Heart left ventricle (tissue), 16 donors: Measurements from ENCODE around the gene RAB7B. TPM values are rescaled to one million over a fixed set of nuclear protein-coding genes. Genes with fewer than 3 reads are reported as not detected.

Experiments used
- ATAC-seq, 4 donors: fragments of 200-7000 bp; cut with Tn5 transposase; one replicate each; pipeline ENCODE4 v1.9.1; 2020 to 2022; ENCODE audit warnings: moderate library complexity in 4 of 4, mild to moderate bottlenecking in 3 of 4, moderate number of reproducible peaks in 1 of 4
- DNase-seq, 5 donors: peaks; one replicate each; pipeline ENCODE4 v3.0.0-alpha.2; 2020
- H3K27ac ChIP-seq, 12 donors: fragments of 200-600 bp; sonication (generic) in 4 of 12; one replicate each; pipeline versions ENCODE4 v1.5.0 to v1.8.0; 2016 to 2022; ENCODE audit warnings: mild to moderate bottlenecking in 2 of 12
- H3K27me3 ChIP-seq, 9 donors: fragments of 200-600 bp; sonication (generic) in 2 of 9; one replicate each; pipeline versions ENCODE4 v1.5.1 to v1.8.0; 2016 to 2022; ENCODE audit warnings: mild to moderate bottlenecking in 3 of 9
- H3K36me3 ChIP-seq, 9 donors: fragments of 200-600 bp; sonication (generic) in 2 of 9; one replicate each; pipeline versions ENCODE4 v1.5.0 to v1.8.0; 2018 to 2022; ENCODE audit warnings: mild to moderate bottlenecking in 2 of 9
- H3K4me1 ChIP-seq, 12 donors: fragments of 200-600 bp; sonication (generic) in 4 of 12; one replicate each; pipeline versions ENCODE4 v1.5.0 to v1.8.0; 2016 to 2022; ENCODE audit warnings: mild to moderate bottlenecking in 3 of 12
- H3K4me3 ChIP-seq, 12 donors: fragments of 200-600 bp; sonication (generic) in 4 of 12; one replicate each; pipeline versions ENCODE4 v1.5.0 to v1.8.0; 2017 to 2022; ENCODE audit warnings: mild to moderate bottlenecking in 9 of 12, moderate library complexity in 4 of 12
- H3K9me3 ChIP-seq, 12 donors: fragments of 200-600 bp; sonication (generic) in 4 of 12; one replicate each; pipeline versions ENCODE4 v1.5.0 to v1.8.0; 2016 to 2022; ENCODE audit warnings: mild to moderate bottlenecking in 1 of 12
- CTCF ChIP-seq, 12 donors: fragments of 200-600 bp; sonication (generic) in 4 of 12; IDR thresholded peaks; one replicate each; pipeline versions ENCODE4 v1.5.0 to v1.8.0; 2018 to 2022; ENCODE audit warnings: antibody characterized with exemption in 12 of 12, mild to moderate bottlenecking in 5 of 12
- POLR2A ChIP-seq, 2 donors: fragments of 450-650 bp; IDR thresholded peaks; one replicate each; pipeline ENCODE4 v1.6.1; 2017; ENCODE audit warnings: antibody characterized with exemption in 2 of 2, mild to moderate bottlenecking in 2 of 2, moderate library complexity in 2 of 2
- WGBS, 4 donors: extraction: QIAGEN DNeasy Blood & Tissue Kit in 2 of 4; methylation state at CpG; one replicate each; pipeline versions ENCODE4 v1.1.5 to v1.1.7; 2013 to 2018; 5-methylcytosine and 5-hydroxymethylcytosine counted together
- intact Hi-C, 10 donors: fragments of 100-400 bp; cut with DNase I; formaldehyde crosslinking; loops; one replicate each; pipeline versions ENCODE4 v1.11.1 to v1.14.2; 2022
- polyA plus RNA-seq, 2 donors: library from polyadenylated mRNA; stranded (reverse); fragments of 200-250 nt; gene quantifications; one replicate each; pipeline ENCODE4 v1.2.3, GENCODE V29; 2013
- total RNA-seq, 9 donors: library from RNA; depleted of rRNA in 2 of 9; stranded (reverse); fragments of >200 nt in 2 of 9; fragmentation: NEBNext Ultra II Directional in 3 of 9; extraction: Animal tissue kit (Norgen Biotek cat#: 25700) in 3 of 9; gene quantifications; one replicate each; pipeline versions ENCODE4 v1.1.0 to v1.2.4, GENCODE V29; 2016 to 2023
- donor health status: ischemic (EF 13 %, LVEDD 7.1; RV severe dilation, severe dysfunction).
- donor health status: healthy with polysubstance abuse.
- donor health status: DM: no; HTN: yes; CAD: no.
- donor health status: DM: no; HTN: no; CAD: no.
- donor health status: ischemic (EF 25% LVEDD 6.9; RV normal size, moderate dysfunction).
- donor health status: ischemic (EF 25% LVEDD 5.7; RV mildly dilated, moderate dysfunction).
- donor health status: healthy.
- donor health status: DM: yes; HTN: yes; CAD: no.
- donor health status: ischemic (EF 35%, LVEDD 5.7; RV mildly dilated, moderate dysfunction).
- donor health status: nonischemic (EF 11% LVEDD 7.7; RV severe dilation, severe dysfunction).
- donor health status: DM: yes; HTN: yes; CAD: no.
- donor health status: PGD.
- donor health status: ischemic (EF 29% LVEDD 5.4; RV normal size, mild dysfunction).
- donor health status: nonischemic (EF 23%, LVEDD 6.1; RV moderate dilation, normal function).

The RAB7B gene
- total and polyA plus RNA-seq, 11 donors: 0.31 to 11.1 (median 1.1) TPM

- H3K9me3 ChIP-seq: no peaks in the 10 kb centered on the region
- TF ChIP-seq CTCF (IDR thresholded peaks at IDR 0.05): no peak
- H3K4me3 ChIP-seq: no peak overlapping the region
- no peaks in the 10 kb centered on the region for H3K27me3 ChIP-seq
- WGBS, 4 donors: 70 to 79% (median 78%) methylated on average over 7 of the region's 7 CpGs
- H3K4me1 ChIP-seq: peaks cover 0 to 55% (median 13%) of the 10 kb centered on the region in 12 donors
- no peak for DNase-seq
- peak overlapping the region in 1 of 12 donors; percentile 10 for H3K27ac ChIP-seq
- ATAC-seq: no peak
- H3K36me3 ChIP-seq: no peaks in the 10 kb centered on the region
- intact Hi-C loops: no loop called here
These were observed 2.0 kb upstream of the RAB7B start for GRCh38 chr1:206005234-206005633.

- WGBS, 4 donors: 54 to 74% (median 71%) methylated on average over 11 to 12 of the region's 12 CpGs
- intact Hi-C loops: no loop called here
- TF ChIP-seq CTCF (IDR thresholded peaks at IDR 0.05): no peak
- no peak for TF ChIP-seq POLR2A (IDR thresholded peaks at IDR 0.05)
- Histone ChIP-seq H3K9me3 (no peaks in the 10 kb centered on the region), H3K4me3 (no peak overlapping the region), H3K27ac (no peak overlapping the region), H3K4me1 (peaks cover 0 to 55% (median 13%) of the 10 kb centered on the region in 12 donors), H3K36me3 (no peaks in the 10 kb centered on the region), H3K27me3 (no peaks in the 10 kb centered on the region)
- DNase-seq (peak in 1 of 5 donors; percentile 58), ATAC-seq (peak in 2 of 4 donors; percentile 27 to 44)
These were observed 1.6 kb upstream of the RAB7B start for GRCh38 chr1:206004826-206005225.

- DNase-seq (no peak), ATAC-seq (no peak)
- H3K4me1 ChIP-seq: peaks cover 0 to 55% (median 13%) of the 10 kb centered on the region in 12 donors
- H3K9me3 ChIP-seq: no peaks in the 10 kb centered on the region
- no peaks in the 10 kb centered on the region for H3K27me3 ChIP-seq
- no peak overlapping the region for H3K4me3 ChIP-seq
- TF ChIP-seq POLR2A (IDR thresholded peaks at IDR 0.05) (no peak), CTCF (IDR thresholded peaks at IDR 0.05) (no peak)
- no peak overlapping the region for H3K27ac ChIP-seq
- intact Hi-C loops: no loop called here
- H3K36me3 ChIP-seq: no peaks in the 10 kb centered on the region
- 93 to 96% (median 94%) methylated on average over 7 of the region's 7 CpGs for WGBS, 4 donors
These were observed 932 bp upstream of the RAB7B start for GRCh38 chr1:206003854-206004800.

GRCh38 chr1:206002160-206002559, 1.0 kb downstream of the RAB7B start:
- Histone ChIP-seq H3K4me3 (peak overlapping the region in 8 of 12 donors; percentile 39 to 58 (median 48)), H3K27me3 (no peaks in the 10 kb centered on the region), H3K27ac (peak overlapping the region in 3 of 12 donors; percentile 7 to 74 (median 62)), H3K36me3 (no peaks in the 10 kb centered on the region), H3K9me3 (no peaks in the 10 kb centered on the region), H3K4me1 (peaks cover 0 to 55% (median 13%) of the 10 kb centered on the region in 12 donors)
- intact Hi-C loops: no loop called here
- no peak for TF ChIP-seq CTCF (IDR thresholded peaks at IDR 0.05)
- no peak for TF ChIP-seq POLR2A (IDR thresholded peaks at IDR 0.05)
- ATAC-seq (no peak), DNase-seq (peak in 1 of 5 donors; percentile 18)
- 88 to 100% (median 94%) methylated on average over 3 of the region's 3 CpGs for WGBS, 4 donors
